Retinal pigment epithelial cell (primary cell): ENCODE results near the gene VEGFA.

Experiments
- DNase-seq: peaks from one replicate; pipeline ENCODE4 v3.0.0-alpha.2; 2010; ENCODE audit warnings: low read depth
- H3K4me3 ChIP-seq: 2 replicates; pipeline ENCODE4 v1.5.1; 2011; ENCODE audit warnings: mild to moderate bottlenecking, low read length, control low read depth, moderate library complexity
- CTCF ChIP-seq: conservative IDR thresholded peaks from 2 replicates; pipeline ENCODE4 v1.5.1; 2011; ENCODE audit warnings: low read depth, low read length, control low read depth, inconsistent platforms

Gene VEGFA

GRCh38 chr6:43827898-43828297 is 57.9 kb downstream of the VEGFA start:
- no peak overlapping the region for H3K4me3 ChIP-seq
- DNase-seq = no peak
- TF ChIP-seq CTCF = no peak

- no peak overlapping the region for H3K4me3 ChIP-seq
- no peak for TF ChIP-seq CTCF
- DNase-seq = no peak
Measured at GRCh38 chr6:43828711-43829110, 58.7 kb downstream of the VEGFA start.

- H3K4me3 ChIP-seq = no peak overlapping the region
- no peak for DNase-seq
- no peak for TF ChIP-seq CTCF
Measured at GRCh38 chr6:43829470-43829869, 59.5 kb downstream of the VEGFA start.

- H3K4me3 ChIP-seq = no peak overlapping the region
- TF ChIP-seq CTCF = no peak
- DNase-seq = no peak
Measured at GRCh38 chr6:43830775-43831174, 60.8 kb downstream of the VEGFA start.

- no peak for DNase-seq
- TF ChIP-seq CTCF = no peak
- H3K4me3 ChIP-seq = no peak overlapping the region
Measured at GRCh38 chr6:43831191-43831590, 61.2 kb downstream of the VEGFA start.

GRCh38 chr6:43833223-43833995 is 63.4 kb downstream of the VEGFA start:
- TF ChIP-seq CTCF = no peak
- H3K4me3 ChIP-seq = no peak overlapping the region
- DNase-seq = no peak

GRCh38 chr6:43833996-43834390 is 64.0 kb downstream of the VEGFA start:
- TF ChIP-seq CTCF = no peak
- no peak overlapping the region for H3K4me3 ChIP-seq
- no peak for DNase-seq
